GDM1 (cell line): ENCODE results near the gene ADGRA1.
"Not testable (repeated sequence)": the region's sequence is repeated elsewhere in the genome, so short reads cannot be mapped to it uniquely, and the experiment has no call there.

Experiments used
- DNase-seq: peaks from one replicate; lab custom pipeline; 2025; lab: John Stamatoyannopoulos, UW

Gene ADGRA1

GRCh38 chr10:133142523-133143199, 54.9 kb downstream of the ADGRA1 start:
- no peak for DNase-seq

- no peak for DNase-seq
Observed at GRCh38 chr10:133143200-133143533, 55.4 kb downstream of the ADGRA1 start.

- DNase-seq, result no peak
Observed at GRCh38 chr10:133143546-133143945, 55.8 kb downstream of the ADGRA1 start.

- no peak for DNase-seq
Observed at GRCh38 chr10:133144771-133145170, 57.0 kb downstream of the ADGRA1 start.

GRCh38 chr10:133150226-133150625, 62.5 kb downstream of the ADGRA1 start:
- no peak for DNase-seq

- no peak for DNase-seq
Observed at GRCh38 chr10:133150656-133151055, 62.9 kb downstream of the ADGRA1 start.

- not testable (repeated sequence) for DNase-seq
Observed at GRCh38 chr10:133151071-133151470, 63.3 kb downstream of the ADGRA1 start.

GRCh38 chr10:133151543-133151972, 63.8 kb downstream of the ADGRA1 start:
- no peak for DNase-seq

- no peak for DNase-seq
Observed at GRCh38 chr10:133154411-133154810, 66.7 kb downstream of the ADGRA1 start.

GRCh38 chr10:133154996-133155778, 67.5 kb downstream of the ADGRA1 start:
- DNase-seq, result no peak

- no peak for DNase-seq
Observed at GRCh38 chr10:133156674-133157579, 69.2 kb downstream of the ADGRA1 start.

- DNase-seq, result no peak
Observed at GRCh38 chr10:133157662-133158436, 70.1 kb downstream of the ADGRA1 start.

GRCh38 chr10:133158437-133158755, 70.7 kb downstream of the ADGRA1 start:
- DNase-seq, result no peak

- DNase-seq, result no peak
Observed at GRCh38 chr10:133158756-133159610, 71.3 kb downstream of the ADGRA1 start.

- no peak for DNase-seq
Observed at GRCh38 chr10:133159611-133159949, 71.9 kb downstream of the ADGRA1 start.

GRCh38 chr10:133159950-133160825, 72.5 kb downstream of the ADGRA1 start, which contains the start of gene KNDC1:
KNDC1 (plus strand) TSS chr10:133160219; CDS start chr10:133160468, 249 bp downstream.
- DNase-seq, result peak; percentile 27

- no peak for DNase-seq
Observed at GRCh38 chr10:133160826-133161471, 73.2 kb downstream of the ADGRA1 start.

GRCh38 chr10:133161486-133162109, 73.9 kb downstream of the ADGRA1 start:
- DNase-seq, result no peak
